GM19438 (cell line): ENCODE measurements around the gene FOXO6.
A peak's percentile ranks its signal among the peaks of the same experiment; 100 is the strongest.

ENCODE experiments used
- ATAC-seq: cut with Tn5 transposase; IDR thresholded peaks from one replicate; pipeline ENCODE4 v1.9.1; 2021; ENCODE audit warnings: low read depth; ENCODE audit not compliant: unreplicated experiment

FOXO6 gene

GRCh38 chr1:41349361-41350054 is 11.7 kb upstream of the FOXO6 start:
- no peak for ATAC-seq

GRCh38 chr1:41350055-41350378 is 11.2 kb upstream of the FOXO6 start:
- ATAC-seq: no peak

- ATAC-seq: no peak
Measured at GRCh38 chr1:41351262-41352151, 9.7 kb upstream of the FOXO6 start.

GRCh38 chr1:41353744-41354143 is 7.5 kb upstream of the FOXO6 start:
- ATAC-seq: peak; percentile 92

- no peak for ATAC-seq
Measured at GRCh38 chr1:41354956-41355355, 6.3 kb upstream of the FOXO6 start.

GRCh38 chr1:41355356-41355755 is 5.9 kb upstream of the FOXO6 start:
- no peak for ATAC-seq

- no peak for ATAC-seq
Measured at GRCh38 chr1:41355761-41356160, 5.5 kb upstream of the FOXO6 start.

- no peak for ATAC-seq
Measured at GRCh38 chr1:41356752-41357151, 4.5 kb upstream of the FOXO6 start.

GRCh38 chr1:41357451-41358101 is 3.7 kb upstream of the FOXO6 start:
- no peak for ATAC-seq

- ATAC-seq: no peak
Measured at GRCh38 chr1:41358131-41359021, 2.9 kb upstream of the FOXO6 start.

GRCh38 chr1:41359211-41360073 is 1.8 kb upstream of the FOXO6 start:
- ATAC-seq: no peak

GRCh38 chr1:41360074-41360785 is 1.0 kb upstream of the FOXO6 start:
- ATAC-seq: no peak

- ATAC-seq: peak; percentile 22
Measured at GRCh38 chr1:41361495-41362356, 492 bp downstream of the FOXO6 start.

- ATAC-seq: no peak
Measured at GRCh38 chr1:41362357-41362721, 1.1 kb downstream of the FOXO6 start.

- no peak for ATAC-seq
Measured at GRCh38 chr1:41362749-41363590, 1.7 kb downstream of the FOXO6 start.

GRCh38 chr1:41363591-41364320 is 2.5 kb downstream of the FOXO6 start:
- no peak for ATAC-seq
